NCI-H146 (cell line): ENCODE measurements around the gene ACTR3.
"Not testable (repeated sequence)": the region's sequence is repeated elsewhere in the genome, so short reads cannot be mapped to it uniquely, and the experiment has no call there.

Experiments used
- DNase-seq: peaks from one replicate; lab custom pipeline; 2025; lab: John Stamatoyannopoulos, UW

ACTR3 gene

DNA sequence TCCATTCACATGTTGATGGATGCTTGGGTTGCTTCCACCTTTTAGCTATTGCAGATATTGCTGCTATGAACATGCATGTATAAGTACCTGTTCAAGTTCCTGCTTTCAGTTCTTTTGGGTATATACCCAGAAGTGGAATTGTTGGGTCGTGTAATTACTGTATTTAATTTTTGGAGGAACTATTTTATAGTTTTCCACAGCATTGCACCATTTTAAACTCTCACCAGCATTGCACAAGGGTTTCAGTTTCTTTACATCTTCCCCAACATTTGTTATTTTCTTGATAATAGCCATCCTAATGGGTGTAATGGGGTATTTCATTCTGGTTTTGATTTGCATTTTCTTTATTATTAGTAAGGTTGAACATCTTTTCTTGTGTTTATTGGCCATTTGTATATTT, 16.0 kb downstream of the ACTR3 start:
- DNase-seq: no peak

DNA sequence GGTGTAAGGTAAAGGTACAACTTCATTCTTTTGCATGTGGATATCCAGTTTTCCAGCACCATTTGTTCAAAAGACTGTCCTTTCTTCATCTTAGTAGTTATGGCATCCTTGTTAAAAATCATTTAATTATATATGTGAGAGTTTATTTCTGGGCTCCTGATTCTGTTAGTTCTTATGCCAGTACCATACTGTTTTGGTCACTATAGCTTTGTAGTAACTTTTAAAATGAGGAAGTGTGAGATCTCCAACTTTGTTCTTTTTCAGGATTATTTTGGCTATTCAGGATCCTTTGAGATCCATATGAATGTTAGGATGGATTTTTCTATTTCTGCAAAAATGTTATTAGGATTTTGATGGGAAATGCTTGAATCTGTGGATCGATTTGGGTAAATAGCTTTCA, 16.8 kb downstream of the ACTR3 start:
- DNase-seq: no peak

DNA sequence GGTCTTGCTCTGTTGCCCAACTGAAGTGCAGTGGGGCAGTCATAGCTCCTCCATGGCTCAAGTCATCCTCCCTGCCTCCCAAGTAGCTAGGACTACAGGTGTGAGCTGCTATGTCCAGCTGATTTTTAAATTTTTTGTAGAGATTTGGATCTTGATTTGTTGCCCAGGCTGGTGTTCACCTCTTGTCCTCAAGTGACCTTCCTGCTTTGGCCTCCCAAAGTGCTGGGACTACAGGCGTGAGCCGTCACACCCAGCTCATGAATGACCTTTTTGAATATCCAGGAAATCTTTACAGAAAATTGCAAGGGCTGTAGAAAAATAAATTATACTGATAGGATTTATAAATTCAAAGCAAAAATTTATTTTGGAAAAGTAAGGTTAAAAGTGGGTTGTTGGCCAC, 17.4 kb downstream of the ACTR3 start:
- no peak for DNase-seq

DNA sequence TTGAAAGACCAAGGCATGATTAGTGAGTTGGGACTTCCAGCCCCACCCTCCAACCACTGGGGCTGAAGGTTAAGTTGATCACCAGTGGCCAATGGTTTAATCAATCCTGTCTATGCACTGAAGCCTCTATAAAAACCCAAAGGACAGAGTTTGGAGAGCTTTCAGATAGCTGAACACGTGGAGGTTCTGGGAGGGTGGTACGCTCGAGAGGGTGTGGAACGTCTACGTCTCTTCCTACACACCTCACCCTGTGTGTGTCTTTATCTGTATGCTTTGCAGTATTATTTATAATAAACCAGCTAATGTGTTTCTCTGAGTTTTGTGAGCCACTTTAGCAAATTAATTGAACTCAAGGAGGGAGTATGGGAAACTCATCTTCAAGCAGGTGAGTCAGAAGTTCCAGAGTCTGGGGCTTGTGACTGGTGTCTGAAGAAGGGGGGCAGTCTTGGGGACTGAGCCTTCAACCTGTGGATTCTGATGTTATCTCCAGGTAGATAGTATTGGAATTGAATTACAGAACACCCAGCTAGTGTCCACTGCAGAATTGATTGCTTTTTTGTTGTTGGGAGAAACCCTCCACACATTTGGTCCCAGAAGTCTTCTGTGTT, 20.3 kb downstream of the ACTR3 start:
- DNase-seq: no peak

DNA sequence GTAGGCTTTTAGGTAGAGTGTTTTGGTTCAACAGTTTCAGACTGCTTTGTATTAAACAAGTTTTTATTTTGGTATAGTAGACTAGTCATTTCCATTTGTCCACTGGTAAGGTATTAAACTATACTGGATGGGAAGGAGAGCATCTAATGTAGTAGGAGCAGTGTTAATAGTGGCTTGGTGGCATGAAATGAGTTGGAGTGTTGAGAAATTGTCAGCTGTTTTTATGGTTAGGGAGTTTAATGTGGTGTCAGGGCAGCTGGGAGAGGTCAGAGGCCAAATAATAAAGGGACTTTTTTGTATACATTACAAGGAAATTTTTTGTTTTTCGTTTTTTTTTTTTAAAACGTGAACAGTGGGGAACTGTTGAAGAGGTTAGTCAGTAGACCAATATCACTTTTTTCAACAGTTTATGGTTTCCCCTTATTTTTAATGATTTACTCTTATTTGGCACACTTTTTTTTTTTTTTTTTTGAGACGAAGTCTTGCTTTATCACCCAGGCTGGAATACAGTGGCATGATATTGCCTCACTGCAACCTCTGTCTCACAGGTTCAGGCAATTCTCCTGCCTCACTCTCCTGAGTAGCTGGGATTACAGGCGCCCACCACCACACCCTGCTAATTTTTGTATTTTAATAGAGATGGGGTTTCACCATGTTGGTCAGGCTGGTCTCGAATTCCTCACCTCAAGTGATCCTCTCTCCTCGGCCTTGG, 21.2 kb downstream of the ACTR3 start:
- DNase-seq: no peak

DNA sequence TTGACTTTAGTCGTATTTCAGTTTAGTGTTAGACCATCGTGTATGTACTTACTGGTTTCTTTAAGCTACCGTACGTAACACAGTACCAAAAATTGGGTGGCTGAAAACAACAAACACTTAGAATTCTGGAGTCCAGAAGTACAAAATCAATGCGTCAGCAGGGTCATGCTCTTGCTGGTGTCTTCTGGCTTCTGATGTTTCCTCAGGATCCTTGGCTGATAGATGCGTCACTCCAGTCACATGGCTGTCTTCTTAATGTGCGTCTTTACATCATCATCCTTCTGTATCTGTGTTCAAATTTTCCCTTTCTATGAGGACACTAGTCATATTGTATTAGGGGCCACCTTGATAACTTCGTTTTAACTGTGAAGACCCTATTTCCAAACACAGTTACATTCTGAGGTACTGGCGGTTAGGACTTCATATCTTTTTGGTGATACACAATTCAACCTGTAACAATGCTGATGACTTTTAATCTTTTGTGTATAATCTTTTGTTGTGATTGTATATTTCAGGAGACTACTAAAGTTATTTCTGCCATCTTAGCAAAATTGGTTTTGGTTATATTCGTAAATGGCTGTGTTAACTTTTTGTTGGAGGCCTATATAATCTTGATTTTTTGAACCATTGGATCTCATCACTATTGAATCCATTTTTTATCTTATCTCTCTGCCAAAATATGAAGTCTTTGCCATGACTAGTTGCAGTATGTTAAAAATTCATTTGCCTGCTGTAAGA, 25.4 kb downstream of the ACTR3 start:
- DNase-seq: no peak

DNA sequence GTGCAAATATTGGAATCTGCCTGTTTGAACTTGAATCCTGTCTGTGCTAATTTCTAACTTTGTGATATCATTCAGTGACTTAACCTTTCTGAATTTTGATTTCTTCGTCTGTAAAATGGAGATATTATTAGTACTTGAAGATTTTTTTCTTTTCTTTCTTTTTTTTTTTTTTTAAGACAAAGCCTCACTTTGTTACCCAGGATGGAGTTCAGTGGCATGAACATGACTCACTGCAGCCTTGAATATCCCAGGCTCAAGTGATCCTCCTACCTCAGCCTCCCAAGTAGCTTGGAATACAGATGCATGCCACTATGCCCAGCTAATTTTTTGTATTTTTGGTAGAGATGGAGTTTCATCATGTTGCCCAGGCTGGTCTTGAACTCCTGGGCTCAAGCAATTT, 28.3 kb downstream of the ACTR3 start:
- no peak for DNase-seq

DNA sequence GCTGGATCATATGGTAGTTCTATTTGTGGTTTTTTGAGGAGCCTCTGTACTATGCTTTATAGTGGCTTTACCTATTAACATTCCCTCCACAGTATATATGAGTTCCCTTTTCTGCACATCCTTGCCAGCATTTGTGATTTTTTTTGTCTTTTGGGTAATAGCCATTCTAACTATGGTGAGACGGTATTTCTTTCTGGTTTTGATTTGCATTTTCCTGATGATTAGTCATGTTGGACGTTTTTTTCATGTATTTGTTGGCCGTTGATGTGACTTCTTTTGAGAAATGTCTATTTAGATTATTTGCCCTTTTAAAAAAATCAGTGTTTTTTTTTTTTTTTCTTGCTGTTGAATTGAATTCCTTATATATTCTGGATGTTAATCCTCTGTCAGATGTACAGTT, 31.1 kb downstream of the ACTR3 start:
- no peak for DNase-seq

DNA sequence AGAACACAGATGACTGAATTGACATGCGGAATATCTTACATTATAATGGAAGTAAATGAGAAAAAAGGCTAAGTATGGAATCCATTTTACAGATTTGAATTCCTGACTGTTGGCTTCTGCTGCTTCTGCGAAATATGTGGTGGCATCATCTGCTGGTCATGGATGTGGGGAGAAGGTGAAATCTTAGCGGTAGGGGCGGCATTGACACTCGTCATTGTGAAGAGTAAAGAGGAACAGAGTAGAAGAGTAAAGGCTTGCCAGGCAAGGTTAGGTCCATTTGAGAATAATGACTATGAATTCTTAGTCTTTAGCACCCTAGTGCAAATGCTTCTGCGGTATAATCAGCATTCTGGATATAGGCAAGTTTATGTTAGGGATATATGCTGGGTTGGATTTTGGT, 32.4 kb downstream of the ACTR3 start:
- DNase-seq: no peak

DNA sequence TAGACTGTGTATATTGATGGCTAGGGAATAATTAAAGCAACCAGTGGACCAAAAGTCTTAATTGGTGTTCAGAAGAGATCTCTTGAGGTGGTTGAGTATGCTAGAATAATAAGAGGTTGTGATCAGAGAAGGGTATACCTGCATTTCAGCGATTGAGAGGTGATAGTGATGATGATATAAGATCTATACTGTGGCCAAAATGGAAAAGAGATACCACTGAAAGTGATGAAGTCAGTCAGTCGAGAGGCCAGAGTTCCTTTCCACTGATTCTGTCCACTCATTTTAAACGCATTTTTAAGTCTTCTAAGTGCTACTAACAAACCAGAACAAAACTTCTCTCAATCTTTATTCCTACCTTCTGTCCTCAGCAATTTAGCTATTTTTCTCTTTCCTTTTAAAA, 32.9 kb downstream of the ACTR3 start:
- DNase-seq: no peak

DNA sequence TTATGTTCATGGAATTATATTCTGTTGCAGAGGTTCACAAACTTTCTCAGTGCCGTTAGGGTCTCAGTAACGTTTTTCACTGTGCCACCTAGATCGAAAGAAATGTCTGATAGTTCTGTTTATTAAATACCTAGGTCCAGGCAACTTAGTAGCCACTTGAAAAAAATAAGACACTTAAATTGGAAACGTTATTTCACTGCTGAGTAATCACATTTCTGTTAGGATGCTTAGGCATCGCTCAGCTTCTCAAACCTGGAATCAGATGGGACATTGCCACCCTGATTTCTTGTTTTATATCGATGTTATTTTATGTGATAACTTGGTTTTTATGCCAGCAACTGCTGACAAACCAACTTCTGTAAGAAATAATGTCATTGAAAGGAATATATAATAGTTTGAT, 36.0 kb downstream of the ACTR3 start:
- no peak for DNase-seq

DNA sequence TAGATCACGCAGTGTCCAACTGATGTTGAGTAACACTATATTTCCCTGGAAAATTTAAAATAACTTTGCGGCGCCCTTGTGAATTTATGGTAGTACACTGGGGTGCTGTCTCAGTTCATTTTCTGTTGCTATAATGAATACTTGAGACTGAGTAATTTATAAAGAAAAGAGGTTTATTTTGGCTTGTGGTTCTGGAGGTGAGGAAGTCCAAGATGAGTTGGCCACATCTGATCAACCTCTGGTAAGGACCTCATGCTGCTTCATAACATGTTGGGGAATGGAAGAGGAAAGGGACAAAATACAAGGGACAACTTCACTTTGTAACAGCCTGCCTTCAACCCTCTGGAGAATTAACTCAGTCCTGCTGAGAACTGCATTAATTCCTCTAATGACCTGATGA, 36.4 kb downstream of the ACTR3 start:
- DNase-seq: no peak

DNA sequence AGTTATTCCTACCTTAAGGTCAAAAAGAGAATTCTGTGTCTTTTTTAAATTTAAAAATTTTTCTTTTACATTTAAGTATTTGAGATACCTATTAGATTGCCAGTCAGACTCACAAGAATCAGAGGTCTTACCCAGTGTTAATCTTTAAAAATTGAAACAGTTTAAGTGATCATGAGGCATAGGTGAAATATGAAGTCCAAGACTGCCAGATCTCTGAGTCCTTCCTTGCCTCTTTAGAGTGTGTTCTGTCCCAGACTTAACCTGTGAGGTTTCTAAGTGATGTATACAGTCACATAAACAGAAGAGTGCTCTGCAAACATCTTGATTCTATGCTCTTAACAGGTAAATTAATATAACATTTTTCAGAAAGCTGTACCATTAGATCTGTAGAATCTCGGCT, 40.6 kb downstream of the ACTR3 start:
- no peak for DNase-seq

DNA sequence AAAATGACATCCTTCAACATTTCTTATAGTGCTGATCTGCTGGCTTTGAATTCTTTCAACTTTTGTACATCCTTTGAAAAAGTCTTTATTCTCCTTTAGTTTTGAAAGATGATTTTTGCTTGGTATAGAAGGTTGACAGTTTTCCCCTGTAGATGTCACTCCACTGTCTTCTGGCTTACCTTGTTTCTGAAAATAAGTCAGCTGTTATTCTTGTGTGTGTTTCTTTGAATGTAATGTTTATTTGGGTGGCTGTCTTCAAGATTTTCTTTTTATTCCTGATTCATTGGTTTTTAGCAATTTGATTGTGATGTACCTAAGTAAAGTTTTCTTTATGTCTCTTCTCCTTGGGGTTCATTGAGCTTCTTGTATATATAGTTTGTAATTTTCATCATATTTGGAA, 47.6 kb downstream of the ACTR3 start:
- no peak for DNase-seq

DNA sequence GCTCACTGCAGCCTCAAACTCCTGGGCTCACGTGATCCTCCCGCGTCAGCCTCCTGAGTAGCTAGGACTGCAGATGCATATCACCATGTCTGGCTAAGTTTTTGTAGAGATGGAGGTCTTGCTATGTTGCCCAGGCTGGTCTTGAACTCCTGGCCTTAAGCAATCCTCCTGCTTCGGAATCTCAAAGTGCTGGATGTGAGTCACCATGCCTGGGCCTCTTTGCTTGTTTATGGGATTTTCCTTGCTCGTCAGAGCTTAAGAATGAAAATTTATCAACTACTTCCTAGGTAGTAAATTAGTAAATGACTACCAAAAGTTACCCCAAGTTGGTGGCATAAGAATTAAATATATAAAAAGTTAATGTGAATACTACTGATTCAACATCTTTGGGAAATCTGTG, 51.0 kb downstream of the ACTR3 start:
- DNase-seq: no peak

DNA sequence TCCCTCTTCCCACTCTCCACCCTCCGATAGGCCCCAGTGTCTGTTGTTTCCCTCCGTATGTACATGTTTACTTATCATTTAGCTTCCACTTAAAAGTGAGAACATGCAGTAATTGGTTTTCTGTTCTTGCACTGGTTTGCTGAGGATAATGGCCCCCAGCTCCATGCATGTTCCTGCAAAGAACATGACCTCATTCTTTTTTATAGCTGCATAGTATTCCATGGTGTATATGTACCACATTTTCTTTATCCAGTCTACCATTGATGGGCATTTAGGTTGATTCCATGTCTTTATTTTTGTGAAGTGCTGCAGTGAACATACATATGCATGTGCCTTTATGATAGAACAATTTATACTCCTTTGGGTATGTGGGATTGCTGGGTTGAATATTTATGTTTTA, 55.9 kb downstream of the ACTR3 start:
- not testable (repeated sequence) for DNase-seq

DNA sequence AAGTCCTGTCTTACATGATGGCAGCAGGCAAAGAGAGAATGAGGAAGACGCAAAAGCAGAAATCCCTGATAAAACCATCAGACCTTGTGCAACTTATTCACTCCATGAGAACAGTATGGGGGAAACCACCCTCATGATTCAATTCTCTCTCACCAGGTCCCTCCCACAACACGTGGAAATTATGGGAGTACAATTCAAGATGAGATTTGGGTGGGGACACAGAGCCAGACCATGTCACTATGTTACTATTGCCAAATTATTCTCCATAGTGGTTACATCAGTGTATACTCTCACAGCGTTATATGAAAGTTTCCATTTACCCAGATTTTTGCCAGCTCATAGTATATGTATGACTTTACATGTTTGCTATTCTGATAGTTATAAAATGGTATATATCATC, 61.0 kb downstream of the ACTR3 start:
- DNase-seq: not testable (repeated sequence)

DNA sequence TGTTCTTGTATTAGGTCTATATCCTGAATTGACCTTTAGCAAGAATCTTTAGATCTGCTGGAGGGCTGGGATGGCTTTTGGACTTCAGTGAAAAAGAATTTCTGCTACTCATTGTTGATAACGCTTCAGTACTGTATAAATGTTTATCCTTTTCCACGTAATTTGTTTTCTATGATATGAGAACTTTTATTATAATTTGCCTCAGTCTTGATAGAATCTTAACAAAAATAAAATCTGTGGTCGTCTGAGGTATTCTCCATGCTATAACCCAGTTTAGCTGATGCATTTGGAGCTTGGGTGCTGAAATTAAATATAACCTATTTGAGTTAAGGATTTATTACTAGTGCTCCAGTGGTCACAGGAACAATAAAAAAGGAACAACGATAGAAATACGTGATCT, 71.1 kb downstream of the ACTR3 start:
- DNase-seq: no peak

DNA sequence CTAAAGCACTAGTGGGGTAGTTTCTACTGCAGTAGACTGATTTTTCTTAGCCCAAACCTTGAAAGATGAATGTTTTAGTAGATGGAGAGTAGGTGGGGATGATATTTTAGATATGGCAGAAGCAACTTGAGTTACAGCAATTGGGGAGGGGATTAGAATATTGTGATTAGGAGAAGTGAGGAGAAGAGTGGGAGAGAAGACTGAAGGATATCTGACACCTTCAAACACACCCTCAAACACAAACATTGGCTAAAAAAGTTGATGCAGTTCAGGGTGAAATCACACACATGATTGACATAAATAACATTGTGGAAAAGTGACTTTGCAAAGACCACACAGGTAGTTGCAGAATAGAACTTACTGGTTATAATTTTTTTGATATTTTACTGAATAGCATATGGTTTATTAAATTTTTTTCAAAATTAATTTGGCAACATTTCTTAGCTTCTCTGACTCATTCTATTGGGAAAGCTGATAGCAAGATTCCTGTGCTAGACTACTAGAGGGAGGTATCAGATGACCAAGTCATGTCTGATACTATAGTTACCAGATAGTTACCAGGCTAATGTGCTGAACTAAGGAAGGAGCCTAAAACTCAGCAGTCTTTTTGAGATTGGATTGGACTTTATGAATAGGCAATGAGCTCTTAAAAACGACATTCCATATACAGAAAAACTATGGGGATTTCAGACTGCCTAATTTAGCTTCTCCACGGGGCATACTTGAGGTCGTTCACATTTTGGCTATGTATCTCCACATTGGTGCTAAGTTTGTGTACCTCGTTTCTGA, 73.0 kb downstream of the ACTR3 start:
- no peak for DNase-seq

DNA sequence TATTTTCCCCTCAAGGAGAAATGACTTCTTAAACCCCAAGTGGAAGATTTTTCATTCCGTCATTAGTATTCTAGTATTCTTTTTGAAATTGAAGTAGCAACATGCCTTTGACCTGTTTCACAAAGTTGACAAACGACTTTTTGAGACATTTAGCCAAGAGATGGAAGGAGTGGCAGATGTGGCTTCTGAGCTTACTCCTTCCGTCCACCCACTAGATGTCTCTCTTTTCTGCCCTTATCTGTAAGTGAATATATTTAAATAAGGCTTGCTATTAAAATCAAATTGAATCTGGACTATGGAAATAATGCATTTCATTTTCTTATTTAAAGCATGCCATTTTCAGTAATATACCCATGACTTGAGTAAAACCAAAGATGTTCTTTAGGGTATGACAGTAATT, 74.1 kb downstream of the ACTR3 start:
- no peak for DNase-seq

DNA sequence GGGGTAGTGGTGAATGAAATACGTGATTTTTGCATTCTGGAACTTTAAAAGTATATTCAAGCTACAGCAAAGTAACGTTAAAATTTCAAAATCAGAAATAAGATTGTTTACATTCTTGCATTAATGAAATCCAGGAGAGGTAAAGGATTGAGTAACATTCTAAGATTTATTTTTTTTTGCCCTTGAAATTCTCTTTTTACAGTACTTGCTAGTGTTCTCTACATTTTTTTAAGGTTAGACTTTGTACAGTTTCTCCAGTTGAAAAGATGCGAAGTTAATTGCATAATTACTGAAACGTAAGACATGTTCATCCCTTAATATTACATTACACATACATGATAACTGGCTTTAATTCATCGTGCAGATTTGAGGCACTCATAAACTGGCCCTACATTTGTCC, 74.5 kb downstream of the ACTR3 start:
- DNase-seq: no peak

DNA sequence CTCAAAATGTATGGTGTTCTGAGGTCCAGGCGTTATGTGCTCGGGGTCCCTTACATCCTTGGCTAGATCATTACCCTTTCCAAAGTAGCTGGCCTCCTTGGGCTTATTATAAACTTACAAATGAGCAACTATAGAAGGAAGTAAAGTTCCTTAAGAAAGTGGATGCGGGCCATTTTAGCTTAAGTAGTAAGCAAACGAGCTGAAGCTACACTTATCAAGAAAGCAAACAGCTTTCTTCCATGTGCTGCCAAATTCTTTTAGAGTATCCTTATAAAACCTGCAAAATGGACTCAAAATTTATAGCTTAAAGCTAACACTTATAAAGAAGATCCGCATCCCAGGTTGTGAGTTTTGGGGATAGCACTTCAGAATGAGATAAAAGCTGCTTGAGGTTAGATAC, 75.3 kb downstream of the ACTR3 start:
- DNase-seq: no peak

DNA sequence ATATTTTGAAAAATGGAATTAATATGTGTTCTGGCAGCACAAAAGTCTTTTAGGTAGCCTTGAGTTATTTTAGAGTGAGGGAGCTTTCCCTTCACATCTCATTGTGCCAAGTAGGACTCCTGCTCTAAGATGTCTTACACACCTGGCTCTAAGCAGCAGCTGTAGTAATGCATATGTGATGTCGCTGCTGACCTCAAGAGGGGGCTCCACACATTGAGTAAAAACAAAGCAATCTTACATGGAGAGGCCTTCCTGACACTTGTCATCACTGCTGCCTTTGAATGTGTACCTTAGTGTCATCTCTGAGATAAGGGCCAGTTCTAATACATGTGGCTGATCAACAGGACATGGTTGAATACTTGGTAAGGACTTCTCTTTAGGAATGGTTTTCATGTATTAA, 75.8 kb downstream of the ACTR3 start:
- peak; percentile 47 for DNase-seq
